Panc1 (cell line): Measurements from ENCODE around the gene TPRA1. TPM values are rescaled to one million over a fixed set of nuclear protein-coding genes. Genes with fewer than 3 reads are reported as not detected.

Source experiments
- ATAC-seq: fragments of 200-7000 bp; cut with Tn5 transposase; 2 replicates; pipeline ENCODE4 v1.9.1; 2020; ENCODE audit warnings: mild to moderate bottlenecking, moderate library complexity
- BruUV-seq: library from RNA; stranded (reverse); fragments of 400-500 nt; replicated peaks from 2 replicates; lab custom pipeline; 2021; lab: Mats Ljungman, UMichigan
- CTCF ChIA-PET: fragments of 300-600 bp; sonication (Branson Sonifier 250); formaldehyde crosslinking; loops from one replicate; lab custom pipeline; 2022; ENCODE audit warnings: antibody characterized with exemption; lab: Charles Lee
- POLR2A ChIA-PET: fragments of 300-600 bp; sonication (Branson Sonifier 250); formaldehyde crosslinking; loops from one replicate; lab custom pipeline; 2022; ENCODE audit warnings: antibody characterized with exemption; lab: Charles Lee
- DNase-seq: peaks from one replicate; pipeline ENCODE4 v3.0.0-alpha.2; 2010; ENCODE audit warnings: low read depth, low spot score
- H3K27ac ChIP-seq: 2 replicates; pipeline ENCODE4 v1.5.1; 2011; ENCODE audit warnings: mild to moderate bottlenecking, low read length, inconsistent platforms
- H3K27me3 ChIP-seq: fragments of 200-500 bp; sonication (Bioruptor generic); 2 replicates; pipeline ENCODE4 v1.6.0; 2014; ENCODE audit warnings: low read length, inconsistent platforms; ENCODE audit not compliant: control insufficient read depth, insufficient read depth
- H3K36me3 ChIP-seq: fragments of 200-500 bp; sonication (Bioruptor generic); 2 replicates; pipeline ENCODE4 v1.5.1; 2014; ENCODE audit warnings: inconsistent platforms, mild to moderate bottlenecking, low read length, moderate library complexity; ENCODE audit not compliant: control insufficient read depth, insufficient read depth
- H3K4me1 ChIP-seq: 2 replicates; pipeline ENCODE4 v1.5.1; 2011; ENCODE audit warnings: inconsistent platforms, mild to moderate bottlenecking, low read length, moderate library complexity; ENCODE audit not compliant: control insufficient read depth, insufficient read depth
- H3K4me3 ChIP-seq, 2 experiments: 2 replicates each; pipeline ENCODE4 v1.5.1; 2011 to 2012; ENCODE audit warnings: low read depth in 2 of 2, low read length in 2 of 2, mild to moderate bottlenecking in 2 of 2, inconsistent platforms in 1 of 2, moderate library complexity in 1 of 2
- H3K9me3 ChIP-seq: fragments of 200-500 bp; sonication (Bioruptor generic); 2 replicates; pipeline ENCODE4 v1.5.1; 2014; ENCODE audit warnings: low read depth, mild to moderate bottlenecking, inconsistent platforms, low read length, moderate library complexity; ENCODE audit not compliant: control insufficient read depth, insufficient read depth
- POLR2AphosphoS5 ChIP-seq: IDR thresholded peaks from 2 replicates; pipeline ENCODE4 v1.6.1; 2012; ENCODE audit warnings: mild to moderate bottlenecking, low read depth, low read length, moderate library complexity
- SIN3A ChIP-seq: IDR thresholded peaks from 2 replicates; pipeline ENCODE4 v1.6.1; 2012; ENCODE audit warnings: low read depth, mild to moderate bottlenecking, low read length, moderate library complexity, borderline replicate concordance; ENCODE audit not compliant: insufficient read depth
- TCF7L2 ChIP-seq: IDR thresholded peaks from 2 replicates; pipeline ENCODE4 v1.6.1; 2011; ENCODE audit warnings: mild to moderate bottlenecking, low read depth, low read length, inconsistent platforms
- in situ Hi-C: cut with HindIII; loops from 2 replicates; pipeline ENCODE4 v1.10.0; 2016; ENCODE audit warnings: low sequenced_read_pairs, low pct_unique_long_range_greater_than_20kb
- intact Hi-C: fragments of 100-400 bp; cut with micrococcal nuclease; formaldehyde crosslinking; loops from one replicate; pipeline ENCODE4 v1.10.0; 2022; ENCODE audit not compliant: unreplicated experiment
- total RNA-seq: library from RNA; stranded (reverse); gene quantifications from one replicate; pipeline ENCODE4 v1.2.1, GENCODE V29; 2021; ENCODE audit not compliant: unreplicated experiment
- TF ChIP-seq, protein P1 (sequence below), 2 experiments: IDR thresholded peaks; 2 replicates each; pipeline ENCODE4 v1.6.1; 2011 to 2012; ENCODE audit warnings: low read depth in 2 of 2, control low read depth in 1 of 2, low read length in 1 of 2, mild to moderate bottlenecking in 1 of 2, moderate library complexity in 1 of 2; ENCODE audit not compliant: insufficient read depth in 1 of 2
- TF ChIP-seq, protein P2 (sequence below): fragments of 450-650 bp; IDR thresholded peaks from 2 replicates; pipeline ENCODE4 v1.5.1; 2017; ENCODE audit warnings: mild to moderate bottlenecking

TPRA1 gene
- total RNA-seq, 1 experiment from 2014 or later = 42.6 TPM

DNA sequence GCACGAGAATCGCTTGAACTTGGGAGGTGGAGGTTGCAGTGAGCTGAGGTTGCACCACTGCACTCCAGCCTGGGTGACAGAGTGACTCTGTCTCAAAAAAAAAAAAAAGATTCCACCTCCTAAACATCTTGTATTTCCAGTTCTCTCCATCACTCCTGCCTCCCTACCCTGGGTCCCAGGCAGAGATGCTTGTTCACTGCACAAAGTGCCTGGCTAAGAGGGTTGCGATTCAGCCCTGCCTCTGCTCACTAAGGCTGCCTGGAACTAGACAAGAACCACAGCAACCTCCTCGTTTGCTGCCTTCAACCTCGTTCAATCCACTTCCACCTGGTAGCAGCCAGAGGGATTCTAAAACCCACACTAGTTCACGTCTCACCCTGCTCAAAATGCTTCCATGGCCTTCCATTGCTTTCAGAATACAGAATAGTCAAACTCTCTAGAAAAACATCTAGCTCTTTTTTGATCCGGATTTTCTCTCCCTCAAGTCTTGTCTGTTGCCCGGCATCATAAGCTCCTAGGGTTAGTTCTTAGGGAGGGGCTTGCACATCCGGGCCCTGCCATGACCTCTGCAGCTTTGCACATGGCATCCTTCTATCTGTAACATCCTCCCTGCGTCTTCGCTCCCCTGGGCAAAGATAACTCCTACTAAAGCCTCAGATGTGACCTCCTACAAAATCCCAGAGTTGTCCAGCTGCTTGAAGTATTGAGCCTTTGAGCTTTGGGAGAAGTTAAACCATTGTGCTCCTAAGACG, 6.7 kb upstream of the TPRA1 start:
- no peaks in the 10 kb centered on the region for H3K9me3 ChIP-seq
- ATAC-seq (no peak), DNase-seq (no peak)
- peak overlapping the region; percentile 68 to 89 for H3K4me3 ChIP-seq
- no peak for TF ChIP-seq TCF7L2
- peaks cover 2% of the 10 kb centered on the region; the same call in 1 of the 2 replicates for H3K36me3 ChIP-seq
- no peaks in the 10 kb centered on the region for H3K27me3 ChIP-seq
- H3K27ac ChIP-seq = peak overlapping the region; percentile 76
- in situ Hi-C loops (no loop called here), intact Hi-C loops (no loop called here)
- CTCF ChIA-PET = interaction anchor here (1.5 kb wide), 1 partner anchor 22 kb away, joined by 5 read pairs; no protein-coding TSS in a partner anchor
- H3K4me1 ChIP-seq = peaks cover 20% of the 10 kb centered on the region
- POLR2A ChIA-PET = no interaction called here
- TSS peak; percentile 94 for BruUV-seq

DNA sequence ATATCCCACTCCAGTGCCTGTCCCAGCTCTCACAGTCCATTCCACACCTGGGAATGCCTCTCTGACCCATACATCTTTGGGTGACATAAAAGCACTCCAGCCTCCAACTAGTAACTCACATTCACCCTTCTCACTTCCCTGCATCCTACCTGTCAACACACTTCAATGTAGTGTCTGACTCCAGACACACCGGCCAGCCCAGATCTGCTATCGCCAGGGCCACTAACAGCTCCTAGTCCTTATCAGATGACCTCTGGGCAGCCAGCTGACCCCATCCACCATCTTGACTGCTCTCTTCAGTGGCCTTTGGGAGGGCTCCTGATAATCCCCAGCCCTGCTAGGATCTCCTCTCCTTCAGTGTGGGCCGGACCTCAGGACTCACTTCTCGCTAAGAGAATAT, 4.8 kb upstream of the TPRA1 start:
- no TSS peak for BruUV-seq
- Histone ChIP-seq H3K27me3 (no peaks in the 10 kb centered on the region), H3K27ac (no peak overlapping the region), H3K4me3 (no peak overlapping the region), H3K4me1 (peaks cover 26% of the 10 kb centered on the region), H3K36me3 (no peaks in the 10 kb centered on the region), H3K9me3 (no peaks in the 10 kb centered on the region)
- ChIA-PET POLR2A (no interaction called here), CTCF (no interaction called here)
- in situ Hi-C loops (no loop called here), intact Hi-C loops (no loop called here)
- no peak for DNase-seq
- TF ChIP-seq SIN3A = no peak
- ATAC-seq = no peak

DNA sequence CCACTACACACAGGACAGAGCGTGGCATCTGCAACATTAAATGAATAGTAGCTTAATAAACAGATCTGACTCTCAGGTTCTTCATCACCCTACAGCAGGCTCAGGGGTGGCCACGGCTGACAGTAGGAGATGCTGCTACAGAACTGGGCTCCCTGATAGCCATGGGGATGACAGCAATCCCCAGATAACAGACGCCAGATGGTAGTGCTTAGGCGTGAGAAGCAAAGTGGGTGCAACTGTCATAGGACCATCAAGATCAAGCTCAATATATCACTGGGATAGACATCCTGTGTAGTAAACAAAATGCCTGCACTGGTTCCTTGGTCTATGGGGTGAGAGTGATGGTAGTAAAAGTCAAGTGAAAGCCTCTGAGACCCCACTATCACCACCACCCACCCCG, 2.6 kb upstream of the TPRA1 start:
- Histone ChIP-seq H3K9me3 (no peaks in the 10 kb centered on the region), H3K27me3 (no peaks in the 10 kb centered on the region), H3K4me3 (no peak overlapping the region), H3K27ac (no peak overlapping the region), H3K36me3 (peaks cover 2% of the 10 kb centered on the region; the same call in 1 of the 2 replicates), H3K4me1 (peaks cover 24% of the 10 kb centered on the region)
- ATAC-seq = no peak
- DNase-seq = no peak
- BruUV-seq = no TSS peak
- TF ChIP-seq, protein P1, sequence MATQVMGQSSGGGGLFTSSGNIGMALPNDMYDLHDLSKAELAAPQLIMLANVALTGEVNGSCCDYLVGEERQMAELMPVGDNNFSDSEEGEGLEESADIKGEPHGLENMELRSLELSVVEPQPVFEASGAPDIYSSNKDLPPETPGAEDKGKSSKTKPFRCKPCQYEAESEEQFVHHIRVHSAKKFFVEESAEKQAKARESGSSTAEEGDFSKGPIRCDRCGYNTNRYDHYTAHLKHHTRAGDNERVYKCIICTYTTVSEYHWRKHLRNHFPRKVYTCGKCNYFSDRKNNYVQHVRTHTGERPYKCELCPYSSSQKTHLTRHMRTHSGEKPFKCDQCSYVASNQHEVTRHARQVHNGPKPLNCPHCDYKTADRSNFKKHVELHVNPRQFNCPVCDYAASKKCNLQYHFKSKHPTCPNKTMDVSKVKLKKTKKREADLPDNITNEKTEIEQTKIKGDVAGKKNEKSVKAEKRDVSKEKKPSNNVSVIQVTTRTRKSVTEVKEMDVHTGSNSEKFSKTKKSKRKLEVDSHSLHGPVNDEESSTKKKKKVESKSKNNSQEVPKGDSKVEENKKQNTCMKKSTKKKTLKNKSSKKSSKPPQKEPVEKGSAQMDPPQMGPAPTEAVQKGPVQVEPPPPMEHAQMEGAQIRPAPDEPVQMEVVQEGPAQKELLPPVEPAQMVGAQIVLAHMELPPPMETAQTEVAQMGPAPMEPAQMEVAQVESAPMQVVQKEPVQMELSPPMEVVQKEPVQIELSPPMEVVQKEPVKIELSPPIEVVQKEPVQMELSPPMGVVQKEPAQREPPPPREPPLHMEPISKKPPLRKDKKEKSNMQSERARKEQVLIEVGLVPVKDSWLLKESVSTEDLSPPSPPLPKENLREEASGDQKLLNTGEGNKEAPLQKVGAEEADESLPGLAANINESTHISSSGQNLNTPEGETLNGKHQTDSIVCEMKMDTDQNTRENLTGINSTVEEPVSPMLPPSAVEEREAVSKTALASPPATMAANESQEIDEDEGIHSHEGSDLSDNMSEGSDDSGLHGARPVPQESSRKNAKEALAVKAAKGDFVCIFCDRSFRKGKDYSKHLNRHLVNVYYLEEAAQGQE (IDR thresholded peaks at IDR 0.05; ENCODE audit: insufficient read depth in 1 of 2, low read depth in 2 of 2, low read length in 1 of 2) = no peak
- TF ChIP-seq, protein P2, sequence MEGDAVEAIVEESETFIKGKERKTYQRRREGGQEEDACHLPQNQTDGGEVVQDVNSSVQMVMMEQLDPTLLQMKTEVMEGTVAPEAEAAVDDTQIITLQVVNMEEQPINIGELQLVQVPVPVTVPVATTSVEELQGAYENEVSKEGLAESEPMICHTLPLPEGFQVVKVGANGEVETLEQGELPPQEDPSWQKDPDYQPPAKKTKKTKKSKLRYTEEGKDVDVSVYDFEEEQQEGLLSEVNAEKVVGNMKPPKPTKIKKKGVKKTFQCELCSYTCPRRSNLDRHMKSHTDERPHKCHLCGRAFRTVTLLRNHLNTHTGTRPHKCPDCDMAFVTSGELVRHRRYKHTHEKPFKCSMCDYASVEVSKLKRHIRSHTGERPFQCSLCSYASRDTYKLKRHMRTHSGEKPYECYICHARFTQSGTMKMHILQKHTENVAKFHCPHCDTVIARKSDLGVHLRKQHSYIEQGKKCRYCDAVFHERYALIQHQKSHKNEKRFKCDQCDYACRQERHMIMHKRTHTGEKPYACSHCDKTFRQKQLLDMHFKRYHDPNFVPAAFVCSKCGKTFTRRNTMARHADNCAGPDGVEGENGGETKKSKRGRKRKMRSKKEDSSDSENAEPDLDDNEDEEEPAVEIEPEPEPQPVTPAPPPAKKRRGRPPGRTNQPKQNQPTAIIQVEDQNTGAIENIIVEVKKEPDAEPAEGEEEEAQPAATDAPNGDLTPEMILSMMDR = no peak
- TF ChIP-seq SIN3A (no peak), POLR2AphosphoS5 (no peak), TCF7L2 (no peak)
- intact Hi-C loops (no loop called here), in situ Hi-C loops (no loop called here)
- POLR2A ChIA-PET = no interaction called here
- CTCF ChIA-PET = no interaction called here
